Superior temporal gyrus (tissue), 1 donor: Measurements from ENCODE around the gene CFC1.
"Not testable (repeated sequence)": the region's sequence is repeated elsewhere in the genome, so short reads cannot be mapped to it uniquely, and the experiment has no call there.

Experiments
- DNase-seq: peaks from one replicate; pipeline ENCODE4 v3.0.0-alpha.2; 2016; ENCODE audit errors: extremely low spot score

Gene CFC1

GRCh38 chr2:130583582-130583981, 15.8 kb downstream of the CFC1 start:
- not testable (repeated sequence) for DNase-seq

- not testable (repeated sequence) for DNase-seq
These were observed 16.4 kb downstream of the CFC1 start for GRCh38 chr2:130582970-130583369.

GRCh38 chr2:130581491-130581890, 17.9 kb downstream of the CFC1 start:
- not testable (repeated sequence) for DNase-seq

GRCh38 chr2:130579121-130579520, 20.3 kb downstream of the CFC1 start:
- not testable (repeated sequence) for DNase-seq

GRCh38 chr2:130577559-130577958, 21.8 kb downstream of the CFC1 start:
- DNase-seq: not testable (repeated sequence)

- not testable (repeated sequence) for DNase-seq
These were observed 23.1 kb downstream of the CFC1 start for GRCh38 chr2:130576209-130576784.

GRCh38 chr2:130574230-130574629, 25.1 kb downstream of the CFC1 start:
- not testable (repeated sequence) for DNase-seq

GRCh38 chr2:130571929-130572328, 27.4 kb downstream of the CFC1 start:
- DNase-seq: not testable (repeated sequence)

- not testable (repeated sequence) for DNase-seq
These were observed 33.2 kb downstream of the CFC1 start for GRCh38 chr2:130566165-130566564.

- not testable (repeated sequence) for DNase-seq
These were observed 42.9 kb downstream of the CFC1 start for GRCh38 chr2:130556441-130556840.

GRCh38 chr2:130554178-130554577, 45.2 kb downstream of the CFC1 start:
- DNase-seq: not testable (repeated sequence)

GRCh38 chr2:130549475-130549874, 49.9 kb downstream of the CFC1 start:
- DNase-seq: not testable (repeated sequence)

- DNase-seq: not testable (repeated sequence)
These were observed 51.0 kb downstream of the CFC1 start for GRCh38 chr2:130548418-130548817.

GRCh38 chr2:130544978-130545377, 54.4 kb downstream of the CFC1 start:
- DNase-seq: not testable (repeated sequence)

- DNase-seq: not testable (repeated sequence)
These were observed 55.4 kb downstream of the CFC1 start for GRCh38 chr2:130543785-130544528.

- not testable (repeated sequence) for DNase-seq
These were observed 56.6 kb downstream of the CFC1 start for GRCh38 chr2:130542789-130543188.
